Loucy (cell line): Measurements from ENCODE around the gene NPFF.

Experiments used
- CTCF ChIP-seq: fragments of 200-600 bp; sonication (generic); conservative IDR thresholded peaks from 2 replicates; pipeline ENCODE4 v1.5.1; 2014; ENCODE audit warnings: mild to moderate bottlenecking, antibody characterized with exemption, low read length
- EZH2phosphoT487 ChIP-seq: fragments of 200-600 bp; IDR thresholded peaks from 2 replicates; pipeline ENCODE4 v1.6.1; 2018; ENCODE audit warnings: antibody characterized with exemption, mild to moderate bottlenecking, moderate library complexity, borderline replicate concordance

DNA sequence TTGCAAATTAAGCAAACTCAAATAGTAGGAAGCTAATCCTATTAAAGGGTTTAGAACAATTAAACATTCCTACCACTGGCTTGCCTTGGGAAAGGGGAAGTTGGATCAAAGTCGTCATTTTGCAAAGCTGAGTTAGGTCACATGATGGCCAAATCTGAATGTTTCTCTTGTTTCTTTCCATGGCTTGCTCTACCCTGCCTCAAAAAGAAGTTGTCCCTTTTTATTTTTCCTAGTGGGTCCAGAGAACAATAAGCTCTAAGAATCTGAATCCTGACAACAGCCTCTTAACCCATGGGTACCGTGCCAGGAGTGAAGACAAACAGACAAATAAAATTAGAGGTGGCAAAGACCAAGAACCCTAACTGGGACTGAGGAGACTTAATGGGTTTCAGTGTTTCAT, 26.2 kb upstream of the NPFF start:
- TF ChIP-seq EZH2phosphoT487 (no peak), CTCF (no peak)
